GM12875 (cell line): ENCODE measurements around the gene COG2.
"Not testable (repeated sequence)": the region's sequence is repeated elsewhere in the genome, so short reads cannot be mapped to it uniquely, and the experiment has no call there.

Source experiments
- H3K4me3 ChIP-seq: one replicate; pipeline ENCODE4 v1.5.1; 2011; ENCODE audit warnings: low read depth, low read length, control low read depth
- TF ChIP-seq, protein P1 (sequence below): IDR thresholded peaks from 2 replicates; pipeline ENCODE4 v1.5.1; 2011; ENCODE audit warnings: low read depth, mild to moderate bottlenecking, control low read depth, inconsistent platforms, low read length, moderate library complexity, borderline replicate concordance; ENCODE audit not compliant: insufficient read depth

COG2 gene

DNA sequence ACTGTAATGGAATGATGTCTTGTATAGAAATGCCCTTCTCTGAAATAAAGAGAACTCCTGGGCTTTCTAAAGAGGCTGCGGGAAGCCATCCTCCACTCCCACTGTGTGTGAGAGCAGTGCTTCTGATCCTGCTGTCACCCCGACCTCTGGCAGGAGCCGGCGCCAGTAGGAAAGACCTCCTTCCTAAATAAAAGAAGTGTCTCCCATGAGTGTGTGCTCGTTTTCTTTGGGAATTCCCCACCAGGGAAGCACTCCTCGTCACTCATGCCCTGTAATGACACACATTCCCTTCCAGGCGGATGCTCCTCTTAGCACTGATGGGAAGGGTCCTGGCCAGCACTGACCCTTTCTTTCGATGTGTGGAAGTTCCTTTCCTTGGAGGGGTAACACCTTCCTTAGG lies 51.5 kb downstream of the COG2 start:
- TF ChIP-seq, protein P1, sequence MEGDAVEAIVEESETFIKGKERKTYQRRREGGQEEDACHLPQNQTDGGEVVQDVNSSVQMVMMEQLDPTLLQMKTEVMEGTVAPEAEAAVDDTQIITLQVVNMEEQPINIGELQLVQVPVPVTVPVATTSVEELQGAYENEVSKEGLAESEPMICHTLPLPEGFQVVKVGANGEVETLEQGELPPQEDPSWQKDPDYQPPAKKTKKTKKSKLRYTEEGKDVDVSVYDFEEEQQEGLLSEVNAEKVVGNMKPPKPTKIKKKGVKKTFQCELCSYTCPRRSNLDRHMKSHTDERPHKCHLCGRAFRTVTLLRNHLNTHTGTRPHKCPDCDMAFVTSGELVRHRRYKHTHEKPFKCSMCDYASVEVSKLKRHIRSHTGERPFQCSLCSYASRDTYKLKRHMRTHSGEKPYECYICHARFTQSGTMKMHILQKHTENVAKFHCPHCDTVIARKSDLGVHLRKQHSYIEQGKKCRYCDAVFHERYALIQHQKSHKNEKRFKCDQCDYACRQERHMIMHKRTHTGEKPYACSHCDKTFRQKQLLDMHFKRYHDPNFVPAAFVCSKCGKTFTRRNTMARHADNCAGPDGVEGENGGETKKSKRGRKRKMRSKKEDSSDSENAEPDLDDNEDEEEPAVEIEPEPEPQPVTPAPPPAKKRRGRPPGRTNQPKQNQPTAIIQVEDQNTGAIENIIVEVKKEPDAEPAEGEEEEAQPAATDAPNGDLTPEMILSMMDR = no peak
- H3K4me3 ChIP-seq = no peak overlapping the region

DNA sequence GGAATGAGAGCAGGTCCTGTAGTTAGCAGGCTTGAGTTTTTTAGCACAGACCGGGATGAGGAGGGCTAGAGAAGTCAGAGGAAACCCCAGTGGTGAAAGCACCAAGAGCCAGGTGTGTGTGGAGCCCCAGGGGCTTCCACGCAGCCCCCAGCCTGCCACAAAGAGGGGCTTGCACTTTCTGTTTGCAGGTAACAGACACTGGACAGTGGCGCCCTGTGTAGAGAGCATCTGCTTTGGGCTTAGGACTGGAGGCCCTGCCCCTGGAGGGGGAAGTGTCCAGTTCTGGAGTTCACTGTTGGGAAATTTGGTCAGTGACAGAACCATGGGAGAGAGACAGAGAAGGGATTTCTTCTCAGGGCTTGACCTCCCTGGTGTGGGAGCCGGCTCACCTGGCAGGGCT lies 52.2 kb downstream of the COG2 start:
- H3K4me3 ChIP-seq = no peak overlapping the region
- TF ChIP-seq, protein P1 = no peak

DNA sequence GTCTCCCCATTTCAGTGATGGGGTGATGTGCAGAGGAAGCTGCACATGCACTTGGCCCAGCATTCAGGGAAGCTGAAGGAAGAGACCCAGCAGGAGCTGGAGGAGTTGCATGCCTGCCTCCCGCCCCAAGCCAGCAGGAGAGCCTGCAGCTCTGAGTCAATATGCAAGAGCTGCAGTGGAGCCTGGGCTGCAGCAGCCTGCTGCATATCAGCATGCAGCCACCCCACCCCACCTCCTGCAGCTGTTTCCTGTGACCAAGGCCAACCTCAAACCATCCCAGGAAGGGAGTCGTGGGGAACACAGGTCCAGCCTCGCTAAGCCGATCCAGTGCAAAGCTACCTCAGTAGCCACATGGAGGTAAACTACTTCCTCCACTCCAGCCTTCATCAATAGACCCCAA lies 52.7 kb downstream of the COG2 start:
- TF ChIP-seq, protein P1 = no peak
- no peak overlapping the region for H3K4me3 ChIP-seq

DNA sequence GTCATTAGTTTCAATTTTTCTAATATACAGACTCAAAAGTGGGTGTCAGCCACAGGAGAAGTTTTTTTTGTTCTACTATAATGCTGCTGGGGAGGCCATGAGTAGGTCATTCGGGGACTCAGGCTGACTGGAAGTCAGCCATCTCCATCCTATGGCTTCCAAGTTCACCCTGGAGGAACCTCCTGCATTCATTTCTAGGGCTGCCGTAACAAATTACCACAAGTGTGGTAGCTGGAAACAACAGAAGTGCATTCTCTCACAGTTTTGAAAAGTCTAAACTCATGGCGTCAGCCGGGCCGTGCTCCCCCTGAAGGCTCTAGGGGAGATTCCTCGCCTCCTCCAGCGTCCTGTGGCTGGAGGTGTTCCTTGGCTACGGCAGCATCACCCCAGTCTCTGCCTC lies 53.9 kb downstream of the COG2 start:
- TF ChIP-seq, protein P1 = no peak
- H3K4me3 ChIP-seq = no peak overlapping the region

- TF ChIP-seq, protein P1 = no peak
- H3K4me3 ChIP-seq = no peak overlapping the region
These were observed 54.6 kb downstream of the COG2 start for GRCh38 chr1:230696722-230697437.

- TF ChIP-seq, protein P1 = no peak
- no peak overlapping the region for H3K4me3 ChIP-seq
These were observed 55.8 kb downstream of the COG2 start for GRCh38 chr1:230698130-230698529.

- H3K4me3 ChIP-seq = not testable (repeated sequence)
These were observed 56.7 kb downstream of the COG2 start for GRCh38 chr1:230698964-230699363.
